Stimulated activated memory B cell treated with anti-CD40 and anti-IgM and Interleukin-4, amounts not matched to agents 10 μg/mL and 1 μg/mL and 100 μg/mL, for 72 hours (primary cell): Measurements from ENCODE around the gene ZNRF1.
"Not testable (repeated sequence)": the region's sequence is repeated elsewhere in the genome, so short reads cannot be mapped to it uniquely, and the experiment has no call there.

Source experiments
- ATAC-seq: fragments of 150-1000 bp; cut with Tn5 transposase; 2 replicates; pipeline ENCODE4 v1.10.0; 2021
- H3K27ac Mint-ChIP-seq: one replicate; pipeline ENCODE4 v1.8.0; 2022; ENCODE audit warnings: mild to moderate bottlenecking, mixed read lengths
- H3K27me3 Mint-ChIP-seq: one replicate; pipeline ENCODE4 v1.8.0; 2022; ENCODE audit warnings: mixed read lengths
- H3K36me3 Mint-ChIP-seq: one replicate; pipeline ENCODE4 v1.8.0; 2022; ENCODE audit warnings: mixed read lengths
- H3K4me1 Mint-ChIP-seq: one replicate; pipeline ENCODE4 v1.8.0; 2022; ENCODE audit warnings: mixed read lengths
- H3K4me3 Mint-ChIP-seq: one replicate; pipeline ENCODE4 v1.8.0; 2022; ENCODE audit warnings: mild to moderate bottlenecking, moderate library complexity, mixed read lengths
- H3K9me3 Mint-ChIP-seq: one replicate; pipeline ENCODE4 v1.8.0; 2022; ENCODE audit warnings: mixed read lengths

The ZNRF1 gene

GRCh38 chr16:74998481-74999218, at the start of gene ZNRF1:
TSS of gene ZNRF1 (plus strand) at chr16:74999024. CDS start at chr16:74999672, 648 bp downstream.
- peaks cover 21% of the 10 kb centered on the region for H3K4me1 Mint-ChIP-seq
- H3K9me3 Mint-ChIP-seq: no peaks in the 10 kb centered on the region
- peak; percentile 86 for ATAC-seq
- peaks cover 59% of the 10 kb centered on the region for H3K27me3 Mint-ChIP-seq
- no peak within 1 kb of the TSS for H3K27ac Mint-ChIP-seq
- peak within 1 kb of the TSS; percentile 75 for H3K4me3 Mint-ChIP-seq
- H3K36me3 Mint-ChIP-seq: no peaks in the 10 kb centered on the region

- no peak for ATAC-seq
- no peaks in the 10 kb centered on the region for H3K27me3 Mint-ChIP-seq
- no peak overlapping the region for H3K27ac Mint-ChIP-seq
- H3K9me3 Mint-ChIP-seq: no peaks in the 10 kb centered on the region
- no peak overlapping the region for H3K4me3 Mint-ChIP-seq
- H3K36me3 Mint-ChIP-seq: peaks cover 70% of the 10 kb centered on the region
- no peaks in the 10 kb centered on the region for H3K4me1 Mint-ChIP-seq
Measured at GRCh38 chr16:74949309-74949708, 49.5 kb upstream of the ZNRF1 start.

- no peak overlapping the region for H3K27ac Mint-ChIP-seq
- H3K9me3 Mint-ChIP-seq: no peaks in the 10 kb centered on the region
- peaks cover 77% of the 10 kb centered on the region for H3K36me3 Mint-ChIP-seq
- H3K27me3 Mint-ChIP-seq: no peaks in the 10 kb centered on the region
- no peak overlapping the region for H3K4me3 Mint-ChIP-seq
- no peak for ATAC-seq
- no peaks in the 10 kb centered on the region for H3K4me1 Mint-ChIP-seq
Measured at GRCh38 chr16:74950511-74950910, 48.3 kb upstream of the ZNRF1 start.

GRCh38 chr16:74951206-74951605, 47.6 kb upstream of the ZNRF1 start:
- Mint-ChIP-seq H3K9me3 (no peaks in the 10 kb centered on the region), H3K27me3 (no peaks in the 10 kb centered on the region), H3K4me1 (no peaks in the 10 kb centered on the region), H3K36me3 (peaks cover 80% of the 10 kb centered on the region), H3K4me3 (no peak overlapping the region), H3K27ac (no peak overlapping the region)
- no peak for ATAC-seq

- no peaks in the 10 kb centered on the region for H3K4me1 Mint-ChIP-seq
- H3K36me3 Mint-ChIP-seq: peaks cover 80% of the 10 kb centered on the region
- H3K9me3 Mint-ChIP-seq: no peaks in the 10 kb centered on the region
- no peak overlapping the region for H3K27ac Mint-ChIP-seq
- no peaks in the 10 kb centered on the region for H3K27me3 Mint-ChIP-seq
- no peak overlapping the region for H3K4me3 Mint-ChIP-seq
- ATAC-seq: no peak
Measured at GRCh38 chr16:74951681-74952080, 47.1 kb upstream of the ZNRF1 start.

- H3K4me3 Mint-ChIP-seq: no peak overlapping the region
- no peak for ATAC-seq
- peaks cover 80% of the 10 kb centered on the region for H3K36me3 Mint-ChIP-seq
- H3K27ac Mint-ChIP-seq: no peak overlapping the region
- H3K4me1 Mint-ChIP-seq: no peaks in the 10 kb centered on the region
- H3K27me3 Mint-ChIP-seq: no peaks in the 10 kb centered on the region
- H3K9me3 Mint-ChIP-seq: no peaks in the 10 kb centered on the region
Measured at GRCh38 chr16:74954763-74955162, 44.1 kb upstream of the ZNRF1 start.

GRCh38 chr16:74973304-74973703, 25.5 kb upstream of the ZNRF1 start:
- no peak for ATAC-seq

GRCh38 chr16:74975591-74975990, 23.2 kb upstream of the ZNRF1 start:
- H3K4me3 Mint-ChIP-seq: no peak overlapping the region
- ATAC-seq: no peak
- H3K36me3 Mint-ChIP-seq: peaks cover 19% of the 10 kb centered on the region
- H3K4me1 Mint-ChIP-seq: no peaks in the 10 kb centered on the region
- no peaks in the 10 kb centered on the region for H3K9me3 Mint-ChIP-seq
- H3K27me3 Mint-ChIP-seq: no peaks in the 10 kb centered on the region
- no peak overlapping the region for H3K27ac Mint-ChIP-seq

More at GRCh38 chr16:74973304-74973703, 25.5 kb upstream of the ZNRF1 start:
- H3K4me1 Mint-ChIP-seq: peaks cover 19% of the 10 kb centered on the region
- no peaks in the 10 kb centered on the region for H3K9me3 Mint-ChIP-seq
- no peaks in the 10 kb centered on the region for H3K27me3 Mint-ChIP-seq
- H3K4me3 Mint-ChIP-seq: no peak overlapping the region
- peaks cover 15% of the 10 kb centered on the region for H3K36me3 Mint-ChIP-seq
- no peak overlapping the region for H3K27ac Mint-ChIP-seq

GRCh38 chr16:74982256-74982655, 16.6 kb upstream of the ZNRF1 start:
- Mint-ChIP-seq H3K27me3 (no peaks in the 10 kb centered on the region), H3K27ac (no peak overlapping the region), H3K4me3 (no peak overlapping the region), H3K36me3 (peaks cover 11% of the 10 kb centered on the region), H3K9me3 (no peaks in the 10 kb centered on the region), H3K4me1 (peaks cover 8% of the 10 kb centered on the region)
- ATAC-seq: no peak

GRCh38 chr16:74984194-74984528, 14.7 kb upstream of the ZNRF1 start:
- no peak for ATAC-seq
- Mint-ChIP-seq H3K27me3 (no peaks in the 10 kb centered on the region), H3K36me3 (no peaks in the 10 kb centered on the region), H3K9me3 (no peaks in the 10 kb centered on the region), H3K4me1 (peaks cover 8% of the 10 kb centered on the region), H3K27ac (peak overlapping the region; percentile 62), H3K4me3 (peak overlapping the region; percentile 83)

- no peaks in the 10 kb centered on the region for H3K27me3 Mint-ChIP-seq
- H3K36me3 Mint-ChIP-seq: no peaks in the 10 kb centered on the region
- peak within 1 kb of the TSS; percentile 83 for H3K4me3 Mint-ChIP-seq
- H3K4me1 Mint-ChIP-seq: peaks cover 8% of the 10 kb centered on the region
- ATAC-seq: peak; percentile 100
- H3K27ac Mint-ChIP-seq: peak within 1 kb of the TSS; percentile 62
- no peaks in the 10 kb centered on the region for H3K9me3 Mint-ChIP-seq
Measured at GRCh38 chr16:74984529-74985296, 14.1 kb upstream of the ZNRF1 start, which contains the start of gene WDR59. TSS of gene WDR59 (minus strand) at chr16:74985123. CDS start at chr16:74985017, 106 bp downstream.

- Mint-ChIP-seq H3K27me3 (no peaks in the 10 kb centered on the region), H3K4me3 (no peak overlapping the region), H3K27ac (no peak overlapping the region), H3K36me3 (no peaks in the 10 kb centered on the region), H3K9me3 (no peaks in the 10 kb centered on the region), H3K4me1 (peaks cover 8% of the 10 kb centered on the region)
- no peak for ATAC-seq
Measured at GRCh38 chr16:74987027-74987681, 11.7 kb upstream of the ZNRF1 start.

- H3K4me3 Mint-ChIP-seq, H3K9me3 Mint-ChIP-seq, ATAC-seq, H3K27ac Mint-ChIP-seq, H3K36me3 Mint-ChIP-seq, H3K4me1 Mint-ChIP-seq: not testable (repeated sequence)
- peaks cover 11% of the 10 kb centered on the region for H3K27me3 Mint-ChIP-seq
Measured at GRCh38 chr16:74989864-74990263, 9.0 kb upstream of the ZNRF1 start.

- H3K36me3 Mint-ChIP-seq: no peaks in the 10 kb centered on the region
- no peaks in the 10 kb centered on the region for H3K9me3 Mint-ChIP-seq
- no peak overlapping the region for H3K27ac Mint-ChIP-seq
- ATAC-seq: no peak
- H3K27me3 Mint-ChIP-seq: peaks cover 15% of the 10 kb centered on the region
- H3K4me3 Mint-ChIP-seq: no peak overlapping the region
- no peaks in the 10 kb centered on the region for H3K4me1 Mint-ChIP-seq
Measured at GRCh38 chr16:74990832-74991231, 8.0 kb upstream of the ZNRF1 start.

GRCh38 chr16:74991268-74991592, 7.6 kb upstream of the ZNRF1 start:
- no peak overlapping the region for H3K4me3 Mint-ChIP-seq
- ATAC-seq: no peak

More at GRCh38 chr16:74991268-74991592, 7.6 kb upstream of the ZNRF1 start:
- Mint-ChIP-seq H3K27me3 (peaks cover 19% of the 10 kb centered on the region), H3K4me1 (no peaks in the 10 kb centered on the region), H3K9me3 (no peaks in the 10 kb centered on the region), H3K36me3 (no peaks in the 10 kb centered on the region), H3K27ac (no peak overlapping the region)
